HCEC 1CT (cell line): Measurements from ENCODE around the gene CPNE6.
A peak's percentile ranks its signal among the peaks of the same experiment; 100 is the strongest.

Experiments
- DNase-seq: peaks from one replicate; pipeline ENCODE4 v3.0.0-alpha.2; 2017

Gene CPNE6

DNA sequence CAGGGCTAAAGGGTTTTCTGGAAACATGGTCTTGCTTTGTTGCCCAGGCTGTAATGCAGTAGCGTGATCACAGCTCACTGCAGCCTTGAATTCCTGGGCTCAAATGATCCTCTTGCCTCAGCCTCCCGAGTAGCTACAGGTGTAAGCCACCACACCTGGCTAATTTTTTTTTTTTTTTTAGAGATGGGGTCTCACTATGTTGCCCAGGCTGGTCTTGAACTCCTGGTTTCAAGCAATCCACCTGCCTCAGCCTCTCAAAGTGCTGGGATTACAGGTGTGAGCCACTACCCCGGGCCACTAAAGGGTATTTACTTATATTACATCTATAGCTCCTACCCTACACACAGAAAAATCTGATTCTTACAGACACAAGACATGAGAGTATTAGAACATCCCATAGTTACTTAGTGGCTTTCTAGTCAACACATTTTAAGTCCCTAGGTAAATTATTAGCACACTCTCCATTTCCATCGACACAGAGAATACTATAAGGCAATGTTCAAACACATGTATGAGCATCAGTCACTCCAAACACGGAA is 37.0 kb downstream of the CPNE6 start:
- DNase-seq = no peak

DNA sequence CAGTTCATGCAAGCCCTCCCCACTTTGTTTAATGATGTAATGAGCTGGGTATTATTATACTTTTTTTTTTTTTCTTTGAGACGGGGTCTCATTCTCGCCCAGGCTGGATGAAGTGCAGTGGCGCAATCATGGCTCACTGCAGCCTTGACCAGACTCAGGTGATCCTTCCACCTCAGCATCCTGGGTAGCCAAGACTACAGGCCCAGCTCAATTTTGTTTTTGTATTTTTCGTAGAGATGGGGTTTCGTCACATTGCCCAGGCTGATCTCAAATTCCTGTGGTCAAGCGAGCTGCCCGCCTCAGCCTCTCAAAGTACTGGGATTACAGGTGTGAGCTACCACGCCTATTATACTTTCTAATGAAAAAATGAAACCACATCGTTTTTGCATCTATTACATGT is 38.7 kb downstream of the CPNE6 start:
- DNase-seq = no peak

GRCh38 chr14:24110523-24110922 is 39.2 kb downstream of the CPNE6 start:
- DNase-seq = no peak

- peak; percentile 1 for DNase-seq
Observed at GRCh38 chr14:24113379-24113800, 42.0 kb downstream of the CPNE6 start.

GRCh38 chr14:24113801-24114531 is 42.6 kb downstream of the CPNE6 start:
- peak; percentile 90 for DNase-seq

- peak; percentile 100 for DNase-seq
Observed at GRCh38 chr14:24114532-24115421, 43.4 kb downstream of the CPNE6 start, which contains the start of the genes DCAF11 and NRL. DCAF11 (plus strand) TSS chr14:24114777; CDS start chr14:24115595, 818 bp downstream. NRL (minus strand) TSS chr14:24114949; CDS start chr14:24082848, 32,101 bp downstream.

DNA sequence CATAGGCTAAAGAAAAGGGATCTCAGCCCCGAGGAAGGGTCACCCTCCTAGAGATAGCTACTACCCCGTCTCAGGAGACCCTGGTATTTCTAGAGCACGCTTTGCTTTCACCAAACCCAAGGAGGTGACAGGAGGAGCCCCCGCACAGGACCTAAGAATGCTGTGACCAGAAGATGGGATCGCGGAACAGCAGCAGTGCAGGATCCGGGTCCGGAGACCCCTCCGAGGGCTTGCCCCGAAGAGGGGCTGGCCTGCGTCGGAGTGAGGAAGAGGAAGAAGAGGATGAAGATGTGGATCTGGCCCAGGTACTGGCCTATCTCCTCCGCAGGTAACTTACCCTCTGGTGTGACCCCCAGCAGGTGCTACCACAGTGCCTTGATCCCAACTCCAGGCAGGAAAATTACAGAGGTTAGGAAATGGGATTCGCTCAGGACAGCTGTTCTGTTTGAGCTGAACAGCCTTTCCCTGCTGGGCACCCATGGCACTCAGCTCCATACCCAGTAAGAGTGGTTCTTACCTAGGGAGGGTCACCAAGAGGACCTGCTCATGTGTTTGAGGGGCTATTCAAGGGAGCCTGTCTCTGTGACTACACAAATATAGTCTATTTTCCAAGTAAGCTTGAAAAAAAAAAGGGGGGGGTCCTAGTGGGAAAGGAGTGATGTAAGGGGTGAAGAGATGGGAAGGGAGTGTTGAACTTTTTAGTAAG is 44.2 kb downstream of the CPNE6 start:
- no peak for DNase-seq

GRCh38 chr14:24116128-24116814 is 44.9 kb downstream of the CPNE6 start:
- no peak for DNase-seq

GRCh38 chr14:24117179-24117578 is 45.8 kb downstream of the CPNE6 start:
- DNase-seq = no peak

GRCh38 chr14:24119691-24120090 is 48.3 kb downstream of the CPNE6 start:
- DNase-seq = no peak

- DNase-seq = no peak
Observed at GRCh38 chr14:24121210-24121609, 49.8 kb downstream of the CPNE6 start.

- no peak for DNase-seq
Observed at GRCh38 chr14:24122416-24122815, 51.1 kb downstream of the CPNE6 start.

DNA sequence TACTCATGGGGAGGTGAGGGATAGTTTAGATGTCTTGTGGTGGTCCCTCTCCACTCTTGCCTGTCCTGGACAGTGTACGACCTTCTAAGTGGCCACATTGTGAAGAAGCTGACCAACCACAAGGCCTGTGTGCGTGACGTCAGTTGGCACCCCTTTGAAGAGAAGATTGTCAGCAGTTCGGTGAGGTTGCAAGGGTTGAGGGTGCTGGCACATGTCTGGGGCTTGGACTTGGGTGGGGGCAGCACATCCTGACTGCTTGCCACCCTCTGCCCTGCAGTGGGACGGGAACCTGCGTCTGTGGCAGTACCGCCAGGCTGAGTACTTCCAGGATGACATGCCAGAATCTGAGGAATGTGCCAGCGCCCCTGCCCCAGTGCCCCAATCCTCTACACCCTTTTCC is 51.5 kb downstream of the CPNE6 start:
- no peak for DNase-seq

- no peak for DNase-seq
Observed at GRCh38 chr14:24123424-24124417, 52.4 kb downstream of the CPNE6 start.

DNA sequence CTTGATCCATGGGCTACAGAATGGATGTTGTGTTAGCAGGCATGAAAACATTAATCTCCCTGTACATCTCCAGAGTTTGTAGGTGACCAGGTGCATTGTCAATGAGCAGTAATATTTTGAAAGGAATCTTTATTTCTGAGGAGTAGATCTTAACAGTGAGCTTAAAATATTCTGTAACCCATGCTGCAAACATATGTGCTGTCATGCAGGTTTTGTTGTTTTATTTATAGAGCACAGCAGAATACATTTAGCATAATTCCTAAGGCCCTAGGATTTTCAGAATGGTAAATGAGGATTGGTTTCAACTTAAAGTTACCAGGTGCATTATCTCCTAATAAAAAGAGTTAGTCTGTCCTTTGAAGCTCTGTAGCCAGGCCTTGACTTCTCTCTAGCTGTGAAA is 55.6 kb downstream of the CPNE6 start:
- no peak for DNase-seq

DNA sequence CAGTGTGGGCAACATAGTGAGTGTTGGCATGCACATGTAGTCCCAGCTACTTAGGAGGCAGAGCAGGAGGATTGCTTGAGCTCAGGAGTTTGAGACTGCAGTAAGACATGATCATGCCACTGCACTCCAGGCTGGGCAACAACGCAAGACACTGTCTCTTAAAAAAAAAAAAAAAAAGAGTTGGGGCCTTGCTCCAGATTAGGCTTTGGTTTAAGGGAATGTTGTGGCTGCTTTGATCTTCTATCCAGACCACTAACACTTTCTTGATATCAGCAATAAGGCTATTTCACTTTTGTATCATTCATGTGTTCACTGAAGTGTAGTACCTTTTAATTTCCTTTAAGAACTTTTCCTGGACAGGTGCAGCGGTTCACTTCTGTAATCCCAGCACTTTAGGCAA is 56.3 kb downstream of the CPNE6 start:
- DNase-seq = no peak
